ENCODE measurements around the gene SLC2A10.

DNA sequence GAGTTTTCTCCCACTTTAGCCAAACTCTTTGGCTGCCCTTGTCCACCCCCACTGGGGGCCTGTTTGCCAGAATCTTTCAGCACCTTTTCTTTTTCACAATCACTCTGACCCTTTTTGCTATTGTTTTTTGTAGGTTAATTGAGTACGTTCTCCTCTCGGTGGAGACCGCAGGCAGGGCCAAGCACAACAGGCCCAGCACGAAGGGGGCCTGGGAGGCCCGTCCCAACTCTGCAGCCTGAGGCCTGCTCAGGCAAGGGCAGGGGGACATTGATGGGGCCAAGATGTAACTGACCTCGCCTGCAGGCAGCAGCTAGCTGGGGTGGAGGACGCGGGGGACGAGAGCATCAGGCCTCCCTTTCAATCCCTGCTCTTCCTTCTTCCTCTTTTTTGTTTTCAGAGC is 47.7 kb downstream of the SLC2A10 start:
- TF ChIP-seq, protein P1, sequence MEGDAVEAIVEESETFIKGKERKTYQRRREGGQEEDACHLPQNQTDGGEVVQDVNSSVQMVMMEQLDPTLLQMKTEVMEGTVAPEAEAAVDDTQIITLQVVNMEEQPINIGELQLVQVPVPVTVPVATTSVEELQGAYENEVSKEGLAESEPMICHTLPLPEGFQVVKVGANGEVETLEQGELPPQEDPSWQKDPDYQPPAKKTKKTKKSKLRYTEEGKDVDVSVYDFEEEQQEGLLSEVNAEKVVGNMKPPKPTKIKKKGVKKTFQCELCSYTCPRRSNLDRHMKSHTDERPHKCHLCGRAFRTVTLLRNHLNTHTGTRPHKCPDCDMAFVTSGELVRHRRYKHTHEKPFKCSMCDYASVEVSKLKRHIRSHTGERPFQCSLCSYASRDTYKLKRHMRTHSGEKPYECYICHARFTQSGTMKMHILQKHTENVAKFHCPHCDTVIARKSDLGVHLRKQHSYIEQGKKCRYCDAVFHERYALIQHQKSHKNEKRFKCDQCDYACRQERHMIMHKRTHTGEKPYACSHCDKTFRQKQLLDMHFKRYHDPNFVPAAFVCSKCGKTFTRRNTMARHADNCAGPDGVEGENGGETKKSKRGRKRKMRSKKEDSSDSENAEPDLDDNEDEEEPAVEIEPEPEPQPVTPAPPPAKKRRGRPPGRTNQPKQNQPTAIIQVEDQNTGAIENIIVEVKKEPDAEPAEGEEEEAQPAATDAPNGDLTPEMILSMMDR (IDR thresholded peaks at IDR 0.05; ENCODE audit: low read depth, low read length), result no peak
- no peak for TF ChIP-seq EZH2phosphoT487 (IDR thresholded peaks at IDR 0.05; ENCODE audit: low read depth)

All from OCI-LY3 (cell line).